PC-9 (cell line): ENCODE results near the gene UXT. TPM values are rescaled to one million over a fixed set of nuclear protein-coding genes. Genes with fewer than 3 reads are reported as not detected.

Source experiments
- BruUV-seq: library from RNA; stranded (reverse); fragments of 400-500 nt; replicated peaks from 2 replicates; lab custom pipeline; 2021; lab: Mats Ljungman, UMichigan
- CTCF ChIA-PET: fragments of 300-600 bp; sonication (Branson Sonifier 250); formaldehyde crosslinking; loops from one replicate; lab custom pipeline; 2022; ENCODE audit warnings: antibody characterized with exemption; lab: Charles Lee
- POLR2A ChIA-PET: fragments of 300-600 bp; sonication (Branson Sonifier 250); formaldehyde crosslinking; loops from one replicate; lab custom pipeline; 2022; ENCODE audit warnings: antibody characterized with exemption; ENCODE audit not compliant: unreplicated experiment; lab: Charles Lee
- DNase-seq, 2 experiments: peaks; one replicate each; pipeline versions ENCODE4 v3.0.0 to v3.0.0-alpha.2; 2015 to 2022; ENCODE audit warnings: mixed read lengths in 1 of 2
- H2AFZ ChIP-seq: fragments of 200-600 bp; sonication (generic); 2 replicates; pipeline ENCODE4 v1.8.1; 2017; ENCODE audit warnings: antibody characterized with exemption
- H3F3A ChIP-seq: fragments of 200-600 bp; sonication (generic); 2 replicates; pipeline ENCODE4 v1.8.1; 2017; ENCODE audit warnings: antibody characterized with exemption, mild to moderate bottlenecking, low read depth; ENCODE audit not compliant: insufficient read depth
- H3K27ac ChIP-seq: fragments of 200-600 bp; sonication (generic); 2 replicates; pipeline ENCODE4 v1.6.1; 2016; ENCODE audit warnings: mixed run types
- H3K27me3 ChIP-seq: fragments of 200-600 bp; sonication (generic); 2 replicates; pipeline ENCODE4 v1.6.1; 2016; ENCODE audit warnings: low read depth, mixed run types; ENCODE audit not compliant: insufficient read depth
- H3K36me3 ChIP-seq: fragments of 200-600 bp; sonication (generic); 2 replicates; pipeline ENCODE4 v1.6.1; 2016; ENCODE audit warnings: low read depth, mixed run types
- H3K4me1 ChIP-seq: fragments of 200-600 bp; sonication (generic); replicated peaks from 2 replicates; pipeline ENCODE4 v1.6.1; 2016; ENCODE audit warnings: mixed run types; ENCODE audit not compliant: insufficient read depth
- H3K4me2 ChIP-seq: fragments of 200-600 bp; sonication (generic); 2 replicates; pipeline ENCODE4 v1.6.1; 2017; ENCODE audit warnings: mixed run types
- H3K4me3 ChIP-seq: fragments of 200-600 bp; sonication (generic); 2 replicates; pipeline ENCODE4 v1.6.1; 2016; ENCODE audit warnings: mixed run types
- H3K79me2 ChIP-seq: fragments of 200-600 bp; sonication (generic); 2 replicates; pipeline ENCODE4 v1.6.1; 2017; ENCODE audit warnings: low read depth, mixed run types
- H3K9me2 ChIP-seq: fragments of 200-600 bp; sonication (generic); 2 replicates; pipeline ENCODE4 v1.8.1; 2017; ENCODE audit warnings: mild to moderate bottlenecking; ENCODE audit not compliant: insufficient read depth
- H3K9me3 ChIP-seq: fragments of 200-600 bp; sonication (generic); 2 replicates; pipeline ENCODE4 v1.8.1; 2016; ENCODE audit warnings: low read depth; ENCODE audit not compliant: insufficient read depth
- H4K20me1 ChIP-seq: fragments of 200-600 bp; sonication (generic); 2 replicates; pipeline ENCODE4 v1.8.1; 2017; ENCODE audit not compliant: insufficient read depth
- EZH2 ChIP-seq: fragments of 200-600 bp; sonication (generic); IDR thresholded peaks from 2 replicates; pipeline ENCODE4 v1.8.0; 2017; ENCODE audit warnings: antibody characterized with exemption, low read depth
- intact Hi-C: fragments of 100-400 bp; cut with micrococcal nuclease; formaldehyde crosslinking; loops from one replicate; pipeline ENCODE4 v1.10.0; 2022; ENCODE audit not compliant: unreplicated experiment
- total RNA-seq: library from RNA; stranded (reverse); gene quantifications from 2 replicates; pipeline ENCODE4 v1.2.3, GENCODE V29; 2021
- TF ChIP-seq, protein P1 (sequence below): fragments of 200-600 bp; sonication (generic); conservative IDR thresholded peaks from 2 replicates; pipeline ENCODE4 v1.6.1; 2017; ENCODE audit warnings: mixed run types, antibody characterized with exemption, mild to moderate bottlenecking, moderate library complexity

Gene UXT
- total RNA-seq, 1 experiment from 2014 or later, result 53.8 TPM

DNA sequence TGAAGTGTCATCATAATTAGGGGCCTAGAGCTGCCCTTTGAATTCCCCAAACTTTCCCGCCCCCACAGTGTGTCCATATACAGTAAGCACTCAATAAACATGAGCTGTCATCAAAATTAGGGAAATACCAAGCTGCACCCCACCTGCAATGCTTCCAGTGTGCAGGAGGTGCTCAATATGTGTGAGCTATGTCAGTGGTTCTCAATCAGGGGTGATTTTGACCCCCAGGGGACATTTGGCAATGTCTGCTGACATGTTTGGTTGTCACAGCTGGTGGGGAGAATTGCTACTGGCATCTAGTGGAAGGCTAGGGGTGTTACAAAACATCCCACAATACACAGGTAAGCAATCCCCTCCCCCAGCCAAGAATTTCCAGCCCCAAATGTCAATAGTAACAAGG is 30.0 kb downstream of the UXT start:
- H3K9me3 ChIP-seq, result no peaks in the 10 kb centered on the region
- ChIA-PET CTCF (no interaction called here), POLR2A (interaction anchor here (0.8 kb wide), 1 partner anchor 384 kb away, joined by 28 read pairs; no protein-coding TSS in a partner anchor)
- H3K36me3 ChIP-seq, result no peaks in the 10 kb centered on the region
- intact Hi-C loops, result no loop called here
- no peaks in the 10 kb centered on the region for H4K20me1 ChIP-seq
- no peak overlapping the region for H3K27ac ChIP-seq
- DNase-seq, result no peak
- H3K9me2 ChIP-seq, result no peaks in the 10 kb centered on the region
- H3K79me2 ChIP-seq, result no peaks in the 10 kb centered on the region
- H3K27me3 ChIP-seq, result no peaks in the 10 kb centered on the region
- H3F3A ChIP-seq, result no peaks in the 10 kb centered on the region
- no peak overlapping the region for H2AFZ ChIP-seq
- TF ChIP-seq EZH2, result no peak
- TF ChIP-seq, protein P1, sequence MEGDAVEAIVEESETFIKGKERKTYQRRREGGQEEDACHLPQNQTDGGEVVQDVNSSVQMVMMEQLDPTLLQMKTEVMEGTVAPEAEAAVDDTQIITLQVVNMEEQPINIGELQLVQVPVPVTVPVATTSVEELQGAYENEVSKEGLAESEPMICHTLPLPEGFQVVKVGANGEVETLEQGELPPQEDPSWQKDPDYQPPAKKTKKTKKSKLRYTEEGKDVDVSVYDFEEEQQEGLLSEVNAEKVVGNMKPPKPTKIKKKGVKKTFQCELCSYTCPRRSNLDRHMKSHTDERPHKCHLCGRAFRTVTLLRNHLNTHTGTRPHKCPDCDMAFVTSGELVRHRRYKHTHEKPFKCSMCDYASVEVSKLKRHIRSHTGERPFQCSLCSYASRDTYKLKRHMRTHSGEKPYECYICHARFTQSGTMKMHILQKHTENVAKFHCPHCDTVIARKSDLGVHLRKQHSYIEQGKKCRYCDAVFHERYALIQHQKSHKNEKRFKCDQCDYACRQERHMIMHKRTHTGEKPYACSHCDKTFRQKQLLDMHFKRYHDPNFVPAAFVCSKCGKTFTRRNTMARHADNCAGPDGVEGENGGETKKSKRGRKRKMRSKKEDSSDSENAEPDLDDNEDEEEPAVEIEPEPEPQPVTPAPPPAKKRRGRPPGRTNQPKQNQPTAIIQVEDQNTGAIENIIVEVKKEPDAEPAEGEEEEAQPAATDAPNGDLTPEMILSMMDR, result no peak; the same call in 1 of the 2 replicates
- no peaks in the 10 kb centered on the region for H3K4me1 ChIP-seq
- no TSS peak for BruUV-seq
- no peak overlapping the region for H3K4me2 ChIP-seq
- H3K4me3 ChIP-seq, result no peak overlapping the region

DNA sequence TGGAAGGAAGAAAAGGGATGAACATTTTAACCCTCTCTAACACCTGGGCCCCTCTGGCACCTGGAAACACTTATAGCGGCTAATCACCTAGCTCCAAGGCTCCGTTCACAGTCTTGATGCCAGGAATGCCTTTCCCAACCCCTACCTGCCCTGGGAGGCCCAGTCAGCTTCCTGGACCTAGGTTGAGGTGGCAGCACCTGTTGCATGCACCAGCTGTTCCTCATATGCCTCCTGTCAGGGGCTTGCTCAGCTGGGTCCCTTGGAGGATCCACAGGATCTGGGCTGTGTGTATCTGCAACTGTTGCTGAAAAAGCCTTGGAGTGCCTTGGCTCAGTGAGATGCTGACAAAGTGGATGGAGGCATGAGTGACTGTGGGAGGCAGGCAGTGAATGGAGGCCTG is 33.6 kb downstream of the UXT start:
- intact Hi-C loops, result no loop called here

DNA sequence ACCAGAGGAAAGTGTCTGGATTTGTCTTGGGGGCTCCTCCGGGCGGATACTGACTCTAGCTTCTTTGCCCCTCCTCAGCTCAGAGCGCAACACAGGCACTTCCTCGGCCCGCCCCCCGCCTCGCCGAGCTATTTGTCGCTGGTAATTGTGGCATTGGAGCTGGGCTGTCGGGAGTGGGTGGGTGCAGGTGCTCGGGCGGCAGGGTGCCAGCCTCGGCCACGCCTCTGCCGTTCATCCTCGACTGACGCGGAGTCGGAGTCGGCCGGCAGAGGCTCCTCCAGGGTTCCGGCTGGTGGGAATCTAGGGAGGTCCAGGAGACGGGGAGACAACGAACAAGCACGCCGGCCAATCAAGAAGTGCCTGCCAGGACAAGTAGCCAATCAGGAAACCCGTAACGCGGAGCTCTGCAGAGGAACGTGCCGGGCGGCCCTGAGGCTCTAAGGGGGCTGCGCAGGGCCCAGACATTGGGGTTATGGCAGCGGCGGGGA is 35.4 kb downstream of the UXT start:
- POLR2A ChIA-PET, result no interaction called here
- no TSS peak for BruUV-seq
- no peaks in the 10 kb centered on the region for H4K20me1 ChIP-seq
- TF ChIP-seq, protein P1, result no peak
- no peak for TF ChIP-seq EZH2
- H3K4me2 ChIP-seq, result peak overlapping the region; percentile 64
- peak overlapping the region; percentile 35; the same call in 1 of the 2 replicates for H3K4me3 ChIP-seq
- intact Hi-C loops, result no loop called here
- H3K9me2 ChIP-seq, result no peaks in the 10 kb centered on the region
- H3K9me3 ChIP-seq, result no peaks in the 10 kb centered on the region
- H3K36me3 ChIP-seq, result no peaks in the 10 kb centered on the region
- no peaks in the 10 kb centered on the region for H3F3A ChIP-seq
- no peaks in the 10 kb centered on the region for H3K4me1 ChIP-seq
- H3K27ac ChIP-seq, result no peak overlapping the region
- CTCF ChIA-PET, result no interaction called here
- no peak overlapping the region for H2AFZ ChIP-seq
- peak; percentile 35 to 46 for DNase-seq
- H3K79me2 ChIP-seq, result no peaks in the 10 kb centered on the region
- no peaks in the 10 kb centered on the region for H3K27me3 ChIP-seq

More for the DNA sequence above, 33.6 kb downstream of the UXT start:
- H3K4me2 ChIP-seq, result no peak overlapping the region
- no peaks in the 10 kb centered on the region for H3K36me3 ChIP-seq
- no peaks in the 10 kb centered on the region for H3K9me3 ChIP-seq
- no peaks in the 10 kb centered on the region for H3K4me1 ChIP-seq
- H3K27ac ChIP-seq, result no peak overlapping the region
- TF ChIP-seq, protein P1, result no peak
- TF ChIP-seq EZH2, result no peak
- no peak for DNase-seq
- no peaks in the 10 kb centered on the region for H3K9me2 ChIP-seq
- no TSS peak for BruUV-seq
- ChIA-PET POLR2A (no interaction called here), CTCF (no interaction called here)
- no peak overlapping the region for H3K4me3 ChIP-seq
- H2AFZ ChIP-seq, result no peak overlapping the region
- H3F3A ChIP-seq, result no peaks in the 10 kb centered on the region
- no peaks in the 10 kb centered on the region for H3K79me2 ChIP-seq
- H3K27me3 ChIP-seq, result no peaks in the 10 kb centered on the region
- H4K20me1 ChIP-seq, result no peaks in the 10 kb centered on the region
